GM23338 (cell line): Measurements from ENCODE around the gene MEGF9. TPM values are rescaled to one million over a fixed set of nuclear protein-coding genes. Genes with fewer than 3 reads are reported as not detected.

ENCODE experiments used
- ATAC-seq: fragments of 200-7000 bp; cut with Tn5 transposase; 3 replicates; pipeline ENCODE4 v1.9.1; 2020
- DNase-seq: peaks from one replicate; pipeline ENCODE4 v3.0.0-alpha.2; 2015; ENCODE audit warnings: low spot score
- H2AFZ ChIP-seq: fragments of 200-600 bp; sonication (generic); 2 replicates; pipeline ENCODE4 v1.8.0; 2016; ENCODE audit warnings: antibody characterized with exemption, mild to moderate bottlenecking, moderate library complexity
- H3F3A ChIP-seq: fragments of 200-600 bp; sonication (generic); replicated peaks from 2 replicates; pipeline ENCODE4 v1.8.0; 2017; ENCODE audit warnings: antibody characterized with exemption, mixed run types, low read depth
- H3K27ac ChIP-seq: fragments of 200-600 bp; sonication (generic); 2 replicates; pipeline ENCODE4 v1.6.1; 2016; ENCODE audit warnings: low read depth
- H3K27me3 ChIP-seq: fragments of 200-600 bp; sonication (generic); 2 replicates; pipeline ENCODE4 v1.8.0; 2016; ENCODE audit warnings: mild to moderate bottlenecking, mixed run types, moderate library complexity; ENCODE audit not compliant: insufficient read depth
- H3K36me3 ChIP-seq: fragments of 200-600 bp; sonication (generic); 2 replicates; pipeline ENCODE4 v1.8.0; 2016; ENCODE audit warnings: mild to moderate bottlenecking; ENCODE audit not compliant: insufficient read depth
- H3K4me1 ChIP-seq: fragments of 200-600 bp; sonication (generic); 2 replicates; pipeline ENCODE4 v1.8.0; 2016; ENCODE audit warnings: mild to moderate bottlenecking, moderate library complexity; ENCODE audit not compliant: insufficient read depth
- H3K4me2 ChIP-seq: fragments of 200-600 bp; sonication (generic); 2 replicates; pipeline ENCODE4 v1.7.1; 2017; ENCODE audit warnings: mixed run types
- H3K4me3 ChIP-seq: fragments of 200-600 bp; sonication (generic); 2 replicates; pipeline ENCODE4 v1.6.1; 2016; ENCODE audit warnings: mixed run types
- H3K79me2 ChIP-seq: fragments of 200-600 bp; sonication (generic); replicated peaks from 2 replicates; pipeline ENCODE4 v1.8.0; 2017; ENCODE audit warnings: mild to moderate bottlenecking; ENCODE audit not compliant: insufficient read depth
- H3K9me2 ChIP-seq: fragments of 200-600 bp; sonication (generic); 2 replicates; pipeline ENCODE4 v1.8.0; 2017; ENCODE audit not compliant: insufficient read depth
- H4K20me1 ChIP-seq: fragments of 200-600 bp; sonication (generic); replicated peaks from 2 replicates; pipeline ENCODE4 v1.8.0; 2017; ENCODE audit warnings: mild to moderate bottlenecking; ENCODE audit not compliant: insufficient read depth
- H3K27ac Mint-ChIP-seq: 2 replicates; pipeline ENCODE4 v1.8.0; 2020; ENCODE audit warnings: inconsistent platforms, mild to moderate bottlenecking, moderate library complexity, mixed read lengths
- H3K27me3 Mint-ChIP-seq: 3 replicates; pipeline ENCODE4 v1.8.0; 2022; ENCODE audit warnings: low read depth, mild to moderate bottlenecking, moderate library complexity, mixed read lengths, inconsistent platforms; ENCODE audit not compliant: insufficient read depth, poor library complexity
- H3K36me3 Mint-ChIP-seq: 3 replicates; pipeline ENCODE4 v1.8.0; 2021; ENCODE audit warnings: low read depth, mild to moderate bottlenecking, inconsistent platforms, moderate library complexity, mixed read lengths
- H3K4me1 Mint-ChIP-seq: 3 replicates; pipeline ENCODE4 v1.8.0; 2020; ENCODE audit warnings: mild to moderate bottlenecking, inconsistent platforms, mixed read lengths
- H3K4me3 Mint-ChIP-seq: 3 replicates; pipeline ENCODE4 v1.8.0; 2021; ENCODE audit warnings: moderate library complexity, mild to moderate bottlenecking, inconsistent platforms, mixed read lengths
- H3K9me3 Mint-ChIP-seq: 3 replicates; pipeline ENCODE4 v1.8.0; 2020; ENCODE audit warnings: moderate library complexity, mild to moderate bottlenecking, inconsistent platforms, mixed read lengths
- CREB1 ChIP-seq: fragments of 250-450 bp; sonication (Bioruptor Pico); IDR thresholded peaks from 2 replicates; pipeline ENCODE4 v1.5.0; 2020; ENCODE audit warnings: low read depth, mild to moderate bottlenecking, moderate library complexity
- CTCF ChIP-seq, 2 experiments: fragments of 200-600 bp in 1 of 2; sonication (generic) in 1 of 2; conservative IDR thresholded peaks; 2 replicates each; pipeline versions ENCODE4 v1.5.1 to v1.6.1; 2016 to 2017; ENCODE audit warnings: antibody characterized with exemption in 2 of 2, low read depth in 2 of 2, mild to moderate bottlenecking in 2 of 2, moderate library complexity in 1 of 2
- ETS1 ChIP-seq: IDR thresholded peaks from 2 replicates; pipeline ENCODE4 v1.6.1; 2016; ENCODE audit warnings: antibody characterized with exemption
- EZH2 ChIP-seq: fragments of 200-600 bp; sonication (generic); IDR thresholded peaks from one replicate; pipeline ENCODE4 v1.8.0; 2017; ENCODE audit warnings: antibody characterized with exemption, mild to moderate bottlenecking, low read depth; ENCODE audit not compliant: unreplicated experiment
- EZH2phosphoT487 ChIP-seq: fragments of 200-600 bp; sonication (generic); IDR thresholded peaks from one replicate; pipeline ENCODE4 v1.8.1; 2018; ENCODE audit warnings: antibody characterized with exemption; ENCODE audit not compliant: unreplicated experiment
- JUNB ChIP-seq: IDR thresholded peaks from one replicate; pipeline ENCODE4 v1.6.1; 2016; ENCODE audit warnings: antibody characterized with exemption; ENCODE audit not compliant: unreplicated experiment
- NANOG ChIP-seq: IDR thresholded peaks from 2 replicates; pipeline ENCODE4 v1.6.1; 2016; ENCODE audit warnings: antibody characterized with exemption, borderline replicate concordance
- POLR2AphosphoS5 ChIP-seq: IDR thresholded peaks from 2 replicates; pipeline ENCODE4 v1.6.1; 2016; ENCODE audit warnings: antibody characterized with exemption, low read depth
- REST ChIP-seq: IDR thresholded peaks from one replicate; pipeline ENCODE4 v1.6.1; 2018; ENCODE audit warnings: antibody characterized with exemption; ENCODE audit not compliant: unreplicated experiment
- STAT1 ChIP-seq: IDR thresholded peaks from one replicate; pipeline ENCODE4 v1.6.1; 2016; ENCODE audit warnings: antibody characterized with exemption; ENCODE audit not compliant: unreplicated experiment
- ZNF331 ChIP-seq: fragments of 250-450 bp; sonication (Bioruptor Pico); IDR thresholded peaks from 2 replicates; pipeline ENCODE4 v1.5.0; 2020; ENCODE audit warnings: low read depth, mild to moderate bottlenecking, moderate library complexity
- polyA plus RNA-seq: library from polyadenylated mRNA; unstranded; fragments of >200 nt; fragmentation: Nextera tagmentation; extraction: Ambion mirVana; gene quantifications from 2 replicates; pipeline ENCODE4 v1.2.1, GENCODE V29; 2016
- total RNA-seq: library from RNA; depleted of rRNA; stranded (reverse); fragments of >200 nt; shearing (Covaris generic); gene quantifications from 2 replicates; pipeline ENCODE4 v1.2.3, GENCODE V29; 2014

The MEGF9 gene
- total and polyA plus RNA-seq, 2 experiments from 2014 or later = 0.87 to 1.6 TPM

- TF ChIP-seq REST = no peak
Measured at GRCh38 chr9:120702075-120702474, 12.2 kb downstream of the MEGF9 start (continued).

GRCh38 chr9:120701248-120701647, 13.0 kb downstream of the MEGF9 start:
- Histone ChIP-seq H3K36me3 (no peaks in the 10 kb centered on the region), H3K27ac (no peak overlapping the region), H3K4me1 (no peaks in the 10 kb centered on the region), H3K4me2 (no peak overlapping the region), H3F3A (no peaks in the 10 kb centered on the region), H2AFZ (no peak overlapping the region), H4K20me1 (peaks cover 11% of the 10 kb centered on the region; the same call in 1 of the 2 replicates), H3K27me3 (peaks cover 41% of the 10 kb centered on the region), H3K4me3 (no peak overlapping the region), H3K79me2 (no peaks in the 10 kb centered on the region), H3K9me2 (no peaks in the 10 kb centered on the region)
- Mint-ChIP-seq H3K4me1 (no peaks in the 10 kb centered on the region; the same call in 1 of the 3 replicates), H3K4me3 (no peak overlapping the region), H3K27me3 (peaks cover 12% of the 10 kb centered on the region), H3K36me3 (no peaks in the 10 kb centered on the region), H3K9me3 (no peaks in the 10 kb centered on the region), H3K27ac (no peak overlapping the region)
- ATAC-seq (no peak), DNase-seq (no peak)
- TF ChIP-seq EZH2phosphoT487 (no peak), ETS1 (no peak), EZH2 (no peak), POLR2AphosphoS5 (no peak), STAT1 (no peak), CREB1 (CRISPR knock-in tag) (no peak), NANOG (no peak)

- Histone ChIP-seq H3F3A (no peaks in the 10 kb centered on the region), H3K27ac (no peak overlapping the region), H3K27me3 (peaks cover 65% of the 10 kb centered on the region), H3K36me3 (no peaks in the 10 kb centered on the region), H2AFZ (no peak overlapping the region), H3K4me1 (no peaks in the 10 kb centered on the region), H3K9me2 (no peaks in the 10 kb centered on the region), H3K79me2 (no peaks in the 10 kb centered on the region), H3K4me2 (no peak overlapping the region), H3K4me3 (no peak overlapping the region), H4K20me1 (peaks cover 27% of the 10 kb centered on the region)
- Mint-ChIP-seq H3K4me1 (no peaks in the 10 kb centered on the region; the same call in 1 of the 3 replicates), H3K9me3 (no peaks in the 10 kb centered on the region), H3K27ac (no peak overlapping the region), H3K4me3 (no peak overlapping the region), H3K36me3 (no peaks in the 10 kb centered on the region), H3K27me3 (peaks cover 12% of the 10 kb centered on the region)
- no peak for ATAC-seq
- no peak for DNase-seq
- TF ChIP-seq POLR2AphosphoS5 (no peak), CTCF (conservative IDR thresholded peaks at IDR 0.05; ENCODE audit: low read depth in 2 of 2) (no peak), ZNF331 (CRISPR knock-in tag) (no peak), JUNB (no peak), EZH2phosphoT487 (no peak), NANOG (no peak)
Measured at GRCh38 chr9:120698766-120699165, 15.5 kb downstream of the MEGF9 start.
